Left colon (tissue), 2 donors: ENCODE data around the gene ANGEL2. TPM values are rescaled to one million over a fixed set of nuclear protein-coding genes. Genes with fewer than 3 reads are reported as not detected.
"Not testable (repeated sequence)": the region's sequence is repeated elsewhere in the genome, so short reads cannot be mapped to it uniquely, and the experiment has no call there.

ENCODE experiments used
- ATAC-seq: fragments of 200-7000 bp; cut with Tn5 transposase; one replicate; pipeline ENCODE4 v1.9.1; 2020; ENCODE audit warnings: mild to moderate bottlenecking, moderate library complexity
- DNase-seq, 2 donors: peaks; one replicate each; pipeline ENCODE4 v3.0.0-alpha.2; 2020
- intact Hi-C, 2 donors: fragments of 100-400 bp; cut with DNase I in 1 of 2; cut with micrococcal nuclease in 1 of 2; formaldehyde crosslinking; loops; one replicate each; pipeline versions ENCODE4 v1.11.2 to v1.14.0; 2022; cut with DNase I, micrococcal nuclease
- total RNA-seq, 2 donors: library from RNA; stranded (reverse); fragmentation: NEBNext Ultra II Directional; extraction: Animal tissue kit (Norgen Biotek cat#: 25700); gene quantifications; one replicate each; pipeline ENCODE4 v1.2.1, GENCODE V29; 2021
- donor health status: DM: no; HTN: no; CAD: no.
- donor health status: DM: yes; HTN: yes; CAD: no.

The ANGEL2 gene
- total RNA-seq, 2 donors from 2014 or later, result 22.3 to 24.4 TPM

GRCh38 chr1:212980123-212980785 lies 35.4 kb downstream of the ANGEL2 start:
- DNase-seq (no peak), ATAC-seq (no peak)
- intact Hi-C loops, result loop anchor here in 1 of 2 donors (10.0 kb wide), 1 partner anchor 165 kb away; no protein-coding TSS in a partner anchor

GRCh38 chr1:212979340-212980122 lies 36.1 kb downstream of the ANGEL2 start:
- intact Hi-C loops, result loop anchor here in 1 of 2 donors (10.0 kb wide), 1 partner anchor 165 kb away; no protein-coding TSS in a partner anchor
- ATAC-seq, result no peak

GRCh38 chr1:212977781-212978645 lies 37.7 kb downstream of the ANGEL2 start:
- no peak for DNase-seq
- intact Hi-C loops, result no loop called here
- no peak for ATAC-seq

More at GRCh38 chr1:212979340-212980122, 36.1 kb downstream of the ANGEL2 start:
- DNase-seq, result no peak

GRCh38 chr1:212976586-212976985 lies 39.1 kb downstream of the ANGEL2 start:
- DNase-seq (no peak), ATAC-seq (no peak)
- intact Hi-C loops, result no loop called here

- ATAC-seq (no peak), DNase-seq (no peak)
- intact Hi-C loops, result no loop called here
Observed at GRCh38 chr1:212975111-212975918, 40.4 kb downstream of the ANGEL2 start.

- no peak for DNase-seq
- ATAC-seq, result no peak
Observed at GRCh38 chr1:212974711-212975110, 41.0 kb downstream of the ANGEL2 start.

GRCh38 chr1:212973899-212974298 lies 41.8 kb downstream of the ANGEL2 start:
- no peak for DNase-seq
- ATAC-seq, result no peak

More at GRCh38 chr1:212974711-212975110, 41.0 kb downstream of the ANGEL2 start:
- intact Hi-C loops, result no loop called here

GRCh38 chr1:212973426-212973825 lies 42.2 kb downstream of the ANGEL2 start:
- no peak for ATAC-seq
- intact Hi-C loops, result no loop called here
- no peak for DNase-seq

More at GRCh38 chr1:212973899-212974298, 41.8 kb downstream of the ANGEL2 start:
- intact Hi-C loops, result no loop called here

- DNase-seq, result no peak
- ATAC-seq, result no peak
Observed at GRCh38 chr1:212971312-212971711, 44.4 kb downstream of the ANGEL2 start.

GRCh38 chr1:212970085-212970484 lies 45.6 kb downstream of the ANGEL2 start:
- DNase-seq, result no peak
- ATAC-seq, result no peak
- intact Hi-C loops, result no loop called here

More at GRCh38 chr1:212971312-212971711, 44.4 kb downstream of the ANGEL2 start:
- intact Hi-C loops, result no loop called here

- intact Hi-C loops, result no loop called here
- DNase-seq, result no peak
- ATAC-seq, result no peak
Observed at GRCh38 chr1:212968368-212968863, 47.3 kb downstream of the ANGEL2 start.

- intact Hi-C loops, result no loop called here
- DNase-seq (no peak), ATAC-seq (peak; percentile 51)
Observed at GRCh38 chr1:212967801-212968200, 47.9 kb downstream of the ANGEL2 start.

- intact Hi-C loops, result no loop called here
- no peak for DNase-seq
Observed at GRCh38 chr1:212966616-212967015, 49.1 kb downstream of the ANGEL2 start.

GRCh38 chr1:212964993-212965392 lies 50.7 kb downstream of the ANGEL2 start:
- ATAC-seq, intact Hi-C loops, DNase-seq: not testable (repeated sequence)

More at GRCh38 chr1:212966616-212967015, 49.1 kb downstream of the ANGEL2 start:
- ATAC-seq, result no peak

GRCh38 chr1:212964102-212964501 lies 51.6 kb downstream of the ANGEL2 start:
- intact Hi-C loops, result no loop called here
- ATAC-seq, result no peak
- no peak for DNase-seq

- no peak for DNase-seq
- intact Hi-C loops, result no loop called here
- ATAC-seq, result no peak
Observed at GRCh38 chr1:212962509-212962908, 53.2 kb downstream of the ANGEL2 start.

- ATAC-seq, result no peak
- DNase-seq, result no peak
- intact Hi-C loops, result no loop called here
Observed at GRCh38 chr1:212960932-212961331, 54.7 kb downstream of the ANGEL2 start.
